GM12875 (cell line): Measurements from ENCODE around the gene TMEM217.
A peak's percentile ranks its signal among the peaks of the same experiment; 100 is the strongest.

Experiments used
- H3K4me3 ChIP-seq: one replicate; pipeline ENCODE4 v1.5.1; 2011; ENCODE audit warnings: low read depth, low read length, control low read depth
- TF ChIP-seq, protein P1 (sequence below): IDR thresholded peaks from 2 replicates; pipeline ENCODE4 v1.5.1; 2011; ENCODE audit warnings: low read depth, mild to moderate bottlenecking, control low read depth, inconsistent platforms, low read length, moderate library complexity, borderline replicate concordance; ENCODE audit not compliant: insufficient read depth

Gene TMEM217

DNA sequence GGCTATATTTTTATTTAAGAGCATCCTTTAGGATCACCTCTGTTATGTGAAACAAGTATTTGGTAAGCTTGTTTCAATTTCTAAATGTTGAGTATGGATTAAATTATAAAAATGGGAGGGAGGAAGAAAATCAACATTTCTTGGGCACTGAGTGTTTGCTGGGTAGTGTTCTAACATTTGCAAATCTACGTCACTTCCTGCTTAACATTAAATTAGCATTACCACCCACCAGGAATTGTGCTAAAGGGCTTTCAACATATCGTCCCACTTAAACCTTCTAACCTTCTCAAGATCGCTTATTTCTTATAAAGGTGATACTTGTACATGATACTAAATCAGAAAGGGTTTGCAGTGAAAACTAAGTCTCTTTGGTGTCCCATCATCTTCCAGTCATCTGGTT is 7.9 kb upstream of the TMEM217 start:
- TF ChIP-seq, protein P1, sequence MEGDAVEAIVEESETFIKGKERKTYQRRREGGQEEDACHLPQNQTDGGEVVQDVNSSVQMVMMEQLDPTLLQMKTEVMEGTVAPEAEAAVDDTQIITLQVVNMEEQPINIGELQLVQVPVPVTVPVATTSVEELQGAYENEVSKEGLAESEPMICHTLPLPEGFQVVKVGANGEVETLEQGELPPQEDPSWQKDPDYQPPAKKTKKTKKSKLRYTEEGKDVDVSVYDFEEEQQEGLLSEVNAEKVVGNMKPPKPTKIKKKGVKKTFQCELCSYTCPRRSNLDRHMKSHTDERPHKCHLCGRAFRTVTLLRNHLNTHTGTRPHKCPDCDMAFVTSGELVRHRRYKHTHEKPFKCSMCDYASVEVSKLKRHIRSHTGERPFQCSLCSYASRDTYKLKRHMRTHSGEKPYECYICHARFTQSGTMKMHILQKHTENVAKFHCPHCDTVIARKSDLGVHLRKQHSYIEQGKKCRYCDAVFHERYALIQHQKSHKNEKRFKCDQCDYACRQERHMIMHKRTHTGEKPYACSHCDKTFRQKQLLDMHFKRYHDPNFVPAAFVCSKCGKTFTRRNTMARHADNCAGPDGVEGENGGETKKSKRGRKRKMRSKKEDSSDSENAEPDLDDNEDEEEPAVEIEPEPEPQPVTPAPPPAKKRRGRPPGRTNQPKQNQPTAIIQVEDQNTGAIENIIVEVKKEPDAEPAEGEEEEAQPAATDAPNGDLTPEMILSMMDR = no peak
- H3K4me3 ChIP-seq = no peak overlapping the region

DNA sequence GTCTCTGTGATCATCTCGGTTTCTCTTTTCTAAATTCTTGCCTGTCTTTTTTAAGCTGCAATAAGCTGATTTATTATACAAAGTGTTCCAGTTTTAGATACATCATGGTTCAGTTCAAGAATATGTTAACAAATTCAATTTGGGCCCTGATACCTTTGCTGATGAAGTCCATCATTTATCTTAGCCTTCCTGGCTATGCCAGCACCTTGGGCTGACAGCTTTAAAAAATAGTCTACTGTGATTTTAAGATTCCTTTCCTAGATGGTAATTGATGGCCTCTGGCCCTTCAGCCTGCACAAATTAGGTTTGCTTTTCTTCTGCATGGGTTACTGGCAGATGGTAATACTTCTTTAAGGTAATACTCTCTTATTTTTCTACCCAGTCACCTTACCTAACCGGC is 7.1 kb upstream of the TMEM217 start:
- H3K4me3 ChIP-seq = no peak overlapping the region
- TF ChIP-seq, protein P1 = no peak

DNA sequence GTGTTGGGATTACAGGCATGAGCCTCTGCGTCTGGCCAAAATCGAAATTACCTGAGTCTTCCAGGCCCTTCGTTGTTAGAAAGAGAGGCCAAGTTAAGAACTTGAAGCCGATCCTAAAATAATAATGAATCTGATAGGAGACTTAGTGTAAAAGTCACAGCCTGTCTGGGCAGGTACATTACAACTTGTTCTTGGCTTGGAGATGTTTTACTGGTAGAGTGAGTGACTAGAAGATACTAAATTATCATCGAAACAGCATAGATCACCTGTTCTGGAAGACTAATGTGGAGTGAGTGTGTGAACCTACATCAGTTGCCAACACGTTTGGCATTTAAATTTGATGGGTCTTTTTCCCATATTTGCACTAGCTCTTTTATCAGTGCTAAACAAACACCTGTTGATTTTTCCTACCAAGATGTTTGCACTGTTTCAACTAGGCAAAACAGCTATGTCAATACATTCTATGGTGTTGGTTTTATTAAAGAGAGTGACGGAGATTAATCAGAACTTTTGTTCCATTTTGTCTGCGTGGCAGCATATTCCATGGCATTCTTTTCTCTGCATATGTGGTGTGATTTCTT is 4.6 kb upstream of the TMEM217 start:
- TF ChIP-seq, protein P1 = no peak
- no peak overlapping the region for H3K4me3 ChIP-seq

DNA sequence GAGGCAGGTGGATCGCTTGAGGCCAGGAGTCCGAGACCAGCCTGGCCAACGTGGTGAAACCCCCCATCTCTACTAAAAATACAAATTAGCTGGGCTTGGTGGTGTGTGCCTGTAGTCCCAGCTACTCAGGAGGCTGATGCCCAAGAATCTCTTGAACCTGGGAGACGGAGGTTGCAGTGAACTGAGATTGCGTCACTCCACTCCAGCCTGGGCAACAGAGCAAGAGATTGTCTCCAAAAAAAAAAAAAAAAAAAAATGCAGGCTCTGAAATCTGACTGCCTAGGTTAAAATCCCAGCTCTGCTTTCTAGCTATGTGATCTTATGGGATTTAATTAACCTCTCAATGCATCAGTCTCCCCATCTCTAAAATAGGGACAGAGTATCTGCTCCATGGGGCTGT is 3.3 kb upstream of the TMEM217 start:
- TF ChIP-seq, protein P1 = no peak
- H3K4me3 ChIP-seq = no peak overlapping the region

DNA sequence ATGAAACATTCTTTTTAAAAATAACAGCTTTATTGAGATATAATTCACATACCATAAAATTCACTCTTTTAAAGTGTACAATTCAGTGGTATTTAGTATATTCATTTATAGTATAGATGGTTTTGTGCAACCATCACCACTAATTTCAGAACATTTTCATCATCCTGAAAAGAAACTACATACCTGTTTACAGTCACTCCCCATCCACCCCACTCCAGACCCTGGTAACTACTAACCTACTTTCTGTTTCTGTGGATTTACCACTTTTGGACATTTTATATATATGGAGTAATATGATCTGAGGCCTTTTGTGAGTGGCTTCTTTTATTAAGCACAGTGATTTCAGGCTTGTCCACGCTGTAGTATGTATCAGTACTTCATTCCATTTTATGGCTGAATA is 2.5 kb upstream of the TMEM217 start:
- H3K4me3 ChIP-seq = no peak overlapping the region
- TF ChIP-seq, protein P1 = no peak

DNA sequence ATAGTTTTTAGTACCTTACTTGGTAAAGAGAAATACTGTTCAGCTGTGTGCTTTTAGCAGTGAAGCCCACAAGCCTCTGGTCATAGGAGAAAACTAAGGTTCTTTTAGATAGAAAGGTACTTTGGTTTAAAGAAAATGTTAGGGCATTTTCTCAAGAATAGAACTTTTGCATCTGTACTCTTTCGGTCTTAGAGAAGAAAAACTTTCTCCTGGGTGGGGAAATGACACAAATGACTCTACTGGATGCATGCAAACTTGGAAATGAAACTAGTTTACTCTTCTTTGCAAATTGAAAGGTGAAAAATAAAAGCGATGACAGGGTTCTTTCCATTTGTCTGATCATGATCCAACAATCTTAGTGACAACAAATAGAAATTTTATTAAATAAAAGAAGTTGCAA is 2.1 kb upstream of the TMEM217 start:
- no peak overlapping the region for H3K4me3 ChIP-seq
- TF ChIP-seq, protein P1 = no peak

DNA sequence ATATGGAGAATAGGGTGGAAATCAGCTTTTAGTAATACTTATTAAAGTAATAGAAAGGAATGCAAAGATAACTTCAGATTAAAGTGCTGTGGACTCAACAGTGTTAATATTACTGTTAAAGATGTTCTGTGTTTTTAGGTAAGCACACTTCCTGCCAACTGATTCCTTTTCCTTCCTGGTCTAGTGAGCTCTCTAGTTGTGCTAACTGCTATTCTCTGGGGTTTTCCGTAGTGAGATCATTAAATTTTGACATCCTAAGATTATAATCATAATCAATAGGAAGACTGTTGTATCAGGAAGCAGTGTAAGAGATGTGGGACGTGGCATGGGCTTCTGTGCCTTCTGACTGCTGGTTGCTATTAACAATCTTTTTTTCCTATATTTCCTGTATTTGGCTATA is 1.2 kb upstream of the TMEM217 start:
- H3K4me3 ChIP-seq = peak overlapping the region; percentile 87
- TF ChIP-seq, protein P1 = no peak
